ENCODE results near the gene PRDM1.

PRDM1 gene

DNA sequence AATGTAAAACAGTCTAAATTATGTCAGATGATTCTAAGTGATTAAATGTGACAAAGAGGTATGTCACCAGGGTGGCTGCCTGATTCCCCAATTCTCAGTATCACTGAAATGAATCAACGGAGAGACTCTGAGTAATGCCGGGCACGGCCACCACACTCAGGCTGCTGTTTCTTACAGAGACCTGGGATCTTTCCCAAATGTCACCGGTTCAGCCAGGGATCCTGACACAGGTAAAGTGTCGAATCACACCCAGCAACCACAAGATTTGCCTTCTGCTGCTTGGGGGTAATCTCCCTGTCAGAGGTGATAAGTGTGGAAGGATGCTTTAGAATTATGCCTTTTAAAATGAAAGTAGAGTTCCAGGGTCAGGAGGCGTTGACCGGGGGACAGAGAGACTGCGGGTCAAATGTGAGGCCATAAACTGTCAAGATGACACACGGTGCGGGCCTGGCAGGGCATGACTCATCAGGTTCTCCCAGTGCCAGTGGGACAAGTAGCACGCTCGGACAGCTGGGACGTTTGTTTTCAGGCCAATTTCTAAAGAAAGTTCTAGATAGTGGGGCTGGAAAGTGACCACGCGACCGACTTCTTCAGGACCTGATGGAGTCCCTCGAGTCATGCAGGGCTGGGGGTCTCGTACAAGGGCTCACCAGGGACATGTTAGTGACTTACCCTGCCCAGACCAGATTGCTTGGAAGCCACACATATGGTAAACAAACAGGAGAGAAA is 48.9 kb downstream of the PRDM1 start (continued):
- TF ChIP-seq, protein P1, sequence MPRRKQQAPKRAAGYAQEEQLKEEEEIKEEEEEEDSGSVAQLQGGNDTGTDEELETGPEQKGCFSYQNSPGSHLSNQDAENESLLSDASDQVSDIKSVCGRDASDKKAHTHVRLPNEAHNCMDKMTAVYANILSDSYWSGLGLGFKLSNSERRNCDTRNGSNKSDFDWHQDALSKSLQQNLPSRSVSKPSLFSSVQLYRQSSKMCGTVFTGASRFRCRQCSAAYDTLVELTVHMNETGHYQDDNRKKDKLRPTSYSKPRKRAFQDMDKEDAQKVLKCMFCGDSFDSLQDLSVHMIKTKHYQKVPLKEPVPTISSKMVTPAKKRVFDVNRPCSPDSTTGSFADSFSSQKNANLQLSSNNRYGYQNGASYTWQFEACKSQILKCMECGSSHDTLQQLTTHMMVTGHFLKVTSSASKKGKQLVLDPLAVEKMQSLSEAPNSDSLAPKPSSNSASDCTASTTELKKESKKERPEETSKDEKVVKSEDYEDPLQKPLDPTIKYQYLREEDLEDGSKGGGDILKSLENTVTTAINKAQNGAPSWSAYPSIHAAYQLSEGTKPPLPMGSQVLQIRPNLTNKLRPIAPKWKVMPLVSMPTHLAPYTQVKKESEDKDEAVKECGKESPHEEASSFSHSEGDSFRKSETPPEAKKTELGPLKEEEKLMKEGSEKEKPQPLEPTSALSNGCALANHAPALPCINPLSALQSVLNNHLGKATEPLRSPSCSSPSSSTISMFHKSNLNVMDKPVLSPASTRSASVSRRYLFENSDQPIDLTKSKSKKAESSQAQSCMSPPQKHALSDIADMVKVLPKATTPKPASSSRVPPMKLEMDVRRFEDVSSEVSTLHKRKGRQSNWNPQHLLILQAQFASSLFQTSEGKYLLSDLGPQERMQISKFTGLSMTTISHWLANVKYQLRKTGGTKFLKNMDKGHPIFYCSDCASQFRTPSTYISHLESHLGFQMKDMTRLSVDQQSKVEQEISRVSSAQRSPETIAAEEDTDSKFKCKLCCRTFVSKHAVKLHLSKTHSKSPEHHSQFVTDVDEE (CRISPR knock-in tag; IDR thresholded peaks at IDR 0.05): no peak

DNA sequence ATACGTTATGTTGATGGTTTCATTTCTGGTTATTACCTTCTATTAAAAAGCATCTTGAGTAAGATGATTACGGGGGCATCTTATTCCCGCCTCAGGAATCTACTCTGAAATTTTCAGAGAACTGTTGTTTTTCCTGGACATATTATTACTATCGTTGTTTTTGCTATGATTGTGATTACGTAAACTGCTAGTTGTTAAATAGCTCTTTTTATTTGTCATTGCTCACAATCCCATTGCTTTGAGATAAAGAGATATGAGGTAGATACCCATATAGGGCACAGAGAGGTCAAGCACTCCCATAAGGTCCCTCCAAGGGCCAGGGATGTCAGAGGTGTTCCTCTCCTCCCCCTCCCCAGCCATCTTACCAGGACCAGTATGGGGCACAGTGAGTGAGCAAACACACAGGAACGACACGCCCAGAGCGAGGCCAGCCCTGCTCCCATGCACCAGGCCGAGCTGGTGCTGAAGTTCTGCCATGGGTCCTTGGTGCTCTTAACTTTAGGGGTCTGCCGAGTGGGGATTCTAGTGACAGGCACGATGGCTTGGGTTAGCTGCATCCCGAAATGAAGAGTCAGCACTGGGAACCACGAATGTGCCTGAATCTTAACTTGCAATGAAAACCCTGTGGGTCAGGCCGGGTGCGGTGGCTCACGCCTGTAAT is 49.9 kb downstream of the PRDM1 start:
- TF ChIP-seq ZNF8 (CRISPR knock-in tag; IDR thresholded peaks at IDR 0.05) (no peak), PPARA (CRISPR knock-in tag; IDR thresholded peaks at IDR 0.05; ENCODE audit: borderline replicate concordance) (no peak), ZNF70 (CRISPR knock-in tag; IDR thresholded peaks at IDR 0.05) (no peak), ZC3H10 (CRISPR knock-in tag; IDR thresholded peaks at IDR 0.05) (no peak), ISL1 (CRISPR knock-in tag; IDR thresholded peaks at IDR 0.05) (no peak), BACH2 (CRISPR knock-in tag; IDR thresholded peaks at IDR 0.05; ENCODE audit: borderline replicate concordance) (no peak), ZNF565 (CRISPR knock-in tag; conservative IDR thresholded peaks at IDR 0.05; ENCODE audit: low read depth) (no peak), TOX (CRISPR knock-in tag; IDR thresholded peaks at IDR 0.05; ENCODE audit: borderline replicate concordance) (no peak), CSDC2 (CRISPR knock-in tag; IDR thresholded peaks at IDR 0.05) (no peak), OSR1 (CRISPR knock-in tag; IDR thresholded peaks at IDR 0.05) (no peak), SNAI2 (CRISPR knock-in tag; IDR thresholded peaks at IDR 0.05) (no peak), RARB (CRISPR knock-in tag; IDR thresholded peaks at IDR 0.05) (no peak), ARNTL (CRISPR knock-in tag; IDR thresholded peaks at IDR 0.05; ENCODE audit: borderline replicate concordance, low read depth) (no peak), ZFP30 (CRISPR knock-in tag; IDR thresholded peaks at IDR 0.05) (no peak), GLIS3 (CRISPR knock-in tag; IDR thresholded peaks at IDR 0.05) (no peak)
- TF ChIP-seq, protein P2, sequence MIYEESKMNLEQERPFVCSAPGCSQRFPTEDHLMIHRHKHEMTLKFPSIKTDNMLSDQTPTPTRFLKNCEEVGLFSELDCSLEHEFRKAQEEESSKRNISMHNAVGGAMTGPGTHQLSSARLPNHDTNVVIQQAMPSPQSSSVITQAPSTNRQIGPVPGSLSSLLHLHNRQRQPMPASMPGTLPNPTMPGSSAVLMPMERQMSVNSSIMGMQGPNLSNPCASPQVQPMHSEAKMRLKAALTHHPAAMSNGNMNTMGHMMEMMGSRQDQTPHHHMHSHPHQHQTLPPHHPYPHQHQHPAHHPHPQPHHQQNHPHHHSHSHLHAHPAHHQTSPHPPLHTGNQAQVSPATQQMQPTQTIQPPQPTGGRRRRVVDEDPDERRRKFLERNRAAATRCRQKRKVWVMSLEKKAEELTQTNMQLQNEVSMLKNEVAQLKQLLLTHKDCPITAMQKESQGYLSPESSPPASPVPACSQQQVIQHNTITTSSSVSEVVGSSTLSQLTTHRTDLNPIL (CRISPR knock-in tag; IDR thresholded peaks at IDR 0.05; ENCODE audit: low read depth): no peak
- TF ChIP-seq, protein P3, sequence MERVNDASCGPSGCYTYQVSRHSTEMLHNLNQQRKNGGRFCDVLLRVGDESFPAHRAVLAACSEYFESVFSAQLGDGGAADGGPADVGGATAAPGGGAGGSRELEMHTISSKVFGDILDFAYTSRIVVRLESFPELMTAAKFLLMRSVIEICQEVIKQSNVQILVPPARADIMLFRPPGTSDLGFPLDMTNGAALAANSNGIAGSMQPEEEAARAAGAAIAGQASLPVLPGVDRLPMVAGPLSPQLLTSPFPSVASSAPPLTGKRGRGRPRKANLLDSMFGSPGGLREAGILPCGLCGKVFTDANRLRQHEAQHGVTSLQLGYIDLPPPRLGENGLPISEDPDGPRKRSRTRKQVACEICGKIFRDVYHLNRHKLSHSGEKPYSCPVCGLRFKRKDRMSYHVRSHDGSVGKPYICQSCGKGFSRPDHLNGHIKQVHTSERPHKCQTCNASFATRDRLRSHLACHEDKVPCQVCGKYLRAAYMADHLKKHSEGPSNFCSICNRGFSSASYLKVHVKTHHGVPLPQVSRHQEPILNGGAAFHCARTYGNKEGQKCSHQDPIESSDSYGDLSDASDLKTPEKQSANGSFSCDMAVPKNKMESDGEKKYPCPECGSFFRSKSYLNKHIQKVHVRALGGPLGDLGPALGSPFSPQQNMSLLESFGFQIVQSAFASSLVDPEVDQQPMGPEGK (CRISPR knock-in tag; IDR thresholded peaks at IDR 0.05; ENCODE audit: borderline replicate concordance): no peak
- TF ChIP-seq, protein P4, sequence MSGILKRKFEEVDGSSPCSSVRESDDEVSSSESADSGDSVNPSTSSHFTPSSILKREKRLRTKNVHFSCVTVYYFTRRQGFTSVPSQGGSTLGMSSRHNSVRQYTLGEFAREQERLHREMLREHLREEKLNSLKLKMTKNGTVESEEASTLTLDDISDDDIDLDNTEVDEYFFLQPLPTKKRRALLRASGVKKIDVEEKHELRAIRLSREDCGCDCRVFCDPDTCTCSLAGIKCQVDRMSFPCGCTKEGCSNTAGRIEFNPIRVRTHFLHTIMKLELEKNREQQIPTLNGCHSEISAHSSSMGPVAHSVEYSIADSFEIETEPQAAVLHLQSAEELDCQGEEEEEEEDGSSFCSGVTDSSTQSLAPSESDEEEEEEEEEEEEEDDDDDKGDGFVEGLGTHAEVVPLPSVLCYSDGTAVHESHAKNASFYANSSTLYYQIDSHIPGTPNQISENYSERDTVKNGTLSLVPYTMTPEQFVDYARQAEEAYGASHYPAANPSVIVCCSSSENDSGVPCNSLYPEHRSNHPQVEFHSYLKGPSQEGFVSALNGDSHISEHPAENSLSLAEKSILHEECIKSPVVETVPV (CRISPR knock-in tag; IDR thresholded peaks at IDR 0.05): no peak
- TF ChIP-seq, protein P1 (CRISPR knock-in tag; IDR thresholded peaks at IDR 0.05): no peak
- no peak for ATAC-seq

DNA sequence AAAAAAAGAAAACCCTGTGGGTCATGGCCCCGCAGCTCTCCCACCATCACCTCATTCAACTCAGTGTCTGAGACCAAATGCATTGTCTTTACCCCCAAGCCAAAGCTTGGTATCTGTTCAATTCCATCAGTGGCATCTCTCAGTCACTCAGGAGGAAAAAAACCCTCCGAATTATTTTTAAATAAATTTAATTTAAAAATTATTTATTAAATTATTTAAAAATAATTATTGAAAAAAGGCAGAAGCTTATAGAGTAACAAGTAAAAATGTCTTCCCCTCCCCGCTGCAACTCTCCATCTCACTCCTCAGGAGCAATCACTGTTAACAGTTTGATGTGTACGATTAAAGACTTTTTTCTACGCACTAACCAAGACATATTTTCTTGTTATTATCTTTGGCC is 50.7 kb downstream of the PRDM1 start:
- ATAC-seq: no peak
- TF ChIP-seq OSR1 (CRISPR knock-in tag; IDR thresholded peaks at IDR 0.05) (no peak), ESRRG (CRISPR knock-in tag; IDR thresholded peaks at IDR 0.05) (no peak), ZNF8 (CRISPR knock-in tag; IDR thresholded peaks at IDR 0.05) (no peak), TCF4 (CRISPR knock-in tag; IDR thresholded peaks at IDR 0.05; ENCODE audit: borderline replicate concordance) (no peak), CSDC2 (CRISPR knock-in tag; IDR thresholded peaks at IDR 0.05) (no peak), GLIS3 (CRISPR knock-in tag; IDR thresholded peaks at IDR 0.05) (no peak), ZNF565 (CRISPR knock-in tag; conservative IDR thresholded peaks at IDR 0.05; ENCODE audit: low read depth) (no peak), RARB (CRISPR knock-in tag; IDR thresholded peaks at IDR 0.05) (no peak)
- TF ChIP-seq, protein P3 (CRISPR knock-in tag; IDR thresholded peaks at IDR 0.05; ENCODE audit: borderline replicate concordance): no peak
- TF ChIP-seq, protein P2 (CRISPR knock-in tag; IDR thresholded peaks at IDR 0.05; ENCODE audit: low read depth): no peak
